Neural progenitor cell (in vitro differentiated cells): Measurements from ENCODE around the gene FAM24A. TPM values are rescaled to one million over a fixed set of nuclear protein-coding genes. Genes with fewer than 3 reads are reported as not detected.
"Not testable (repeated sequence)": the region's sequence is repeated elsewhere in the genome, so short reads cannot be mapped to it uniquely, and the experiment has no call there.

Experiments used
- DNase-seq: peaks from one replicate; pipeline ENCODE4 v3.0.0-alpha.2; 2016; ENCODE audit warnings: low spot score
- H2AFZ ChIP-seq: fragments of 200-600 bp; sonication (generic); replicated peaks from 2 replicates; pipeline ENCODE4 v1.6.1; 2016; ENCODE audit warnings: antibody characterized with exemption
- H3F3A ChIP-seq: fragments of 200-600 bp; sonication (generic); 2 replicates; pipeline ENCODE4 v1.6.1; 2016; ENCODE audit warnings: antibody characterized with exemption, low read depth
- H3K27ac ChIP-seq: fragments of 200-600 bp; sonication (generic); 2 replicates; pipeline ENCODE4 v1.5.1; 2016; ENCODE audit warnings: mild to moderate bottlenecking
- H3K27me3 ChIP-seq: fragments of 200-600 bp; sonication (generic); 2 replicates; pipeline ENCODE4 v1.6.1; 2016; ENCODE audit warnings: mild to moderate bottlenecking, moderate library complexity
- H3K36me3 ChIP-seq: fragments of 200-600 bp; sonication (generic); 2 replicates; pipeline ENCODE4 v1.5.1; 2016
- H3K4me1 ChIP-seq: fragments of 200-600 bp; sonication (generic); 2 replicates; pipeline ENCODE4 v1.6.1; 2016; ENCODE audit warnings: mixed run types
- H3K4me2 ChIP-seq: fragments of 200-600 bp; sonication (generic); 2 replicates; pipeline ENCODE4 v1.6.1; 2016
- H3K4me3 ChIP-seq: fragments of 200-600 bp; sonication (generic); 2 replicates; pipeline ENCODE4 v1.5.1; 2016
- H3K79me2 ChIP-seq: fragments of 200-600 bp; sonication (generic); 2 replicates; pipeline ENCODE4 v1.6.1; 2016; ENCODE audit warnings: low read depth
- H3K9ac ChIP-seq: fragments of 200-600 bp; sonication (generic); 2 replicates; pipeline ENCODE4 v1.6.1; 2016
- H3K9me3 ChIP-seq: fragments of 200-600 bp; sonication (generic); 2 replicates; pipeline ENCODE4 v1.5.1; 2016; ENCODE audit warnings: low read depth
- H4K20me1 ChIP-seq: fragments of 200-600 bp; sonication (generic); 2 replicates; pipeline ENCODE4 v1.6.1; 2016; ENCODE audit warnings: low read depth
- H3K27ac Mint-ChIP-seq: 3 replicates; pipeline ENCODE4 v1.8.0; 2021; ENCODE audit warnings: mixed read lengths
- H3K27me3 Mint-ChIP-seq: 2 replicates; pipeline ENCODE4 v1.8.0; 2022; ENCODE audit warnings: low read depth, mild to moderate bottlenecking, inconsistent platforms, moderate library complexity, mixed read lengths; ENCODE audit not compliant: insufficient read depth
- H3K36me3 Mint-ChIP-seq: 3 replicates; pipeline ENCODE4 v1.8.0; 2021; ENCODE audit warnings: mixed read lengths
- H3K4me1 Mint-ChIP-seq: 3 replicates; pipeline ENCODE4 v1.8.0; 2021; ENCODE audit warnings: mixed read lengths
- H3K4me3 Mint-ChIP-seq: 3 replicates; pipeline ENCODE4 v1.8.0; 2021; ENCODE audit warnings: mild to moderate bottlenecking, moderate library complexity, mixed read lengths
- H3K9me3 Mint-ChIP-seq: 3 replicates; pipeline ENCODE4 v1.8.0; 2020; ENCODE audit warnings: mixed read lengths
- EZH2 ChIP-seq: fragments of 200-600 bp; sonication (generic); IDR thresholded peaks from 2 replicates; pipeline ENCODE4 v1.6.1; 2017; ENCODE audit warnings: antibody characterized with exemption, mild to moderate bottlenecking, moderate library complexity
- EZH2phosphoT487 ChIP-seq: fragments of 200-600 bp; sonication (generic); IDR thresholded peaks from 2 replicates; pipeline ENCODE4 v1.6.1; 2017; ENCODE audit warnings: antibody characterized with exemption
- total RNA-seq: library from RNA; depleted of rRNA; stranded (reverse); fragments of >200 nt; gene quantifications from 2 replicates; pipeline ENCODE4 v1.2.3, GENCODE V29; 2015; ENCODE audit warnings: low replicate concordance
- TF ChIP-seq, protein P1 (sequence below): fragments of 200-600 bp; sonication (generic); IDR thresholded peaks from 2 replicates; pipeline ENCODE4 v1.5.1; 2017; ENCODE audit warnings: antibody characterized with exemption, mild to moderate bottlenecking

Gene FAM24A
- total RNA-seq, 1 donor from 2014 or later: not detected

DNA sequence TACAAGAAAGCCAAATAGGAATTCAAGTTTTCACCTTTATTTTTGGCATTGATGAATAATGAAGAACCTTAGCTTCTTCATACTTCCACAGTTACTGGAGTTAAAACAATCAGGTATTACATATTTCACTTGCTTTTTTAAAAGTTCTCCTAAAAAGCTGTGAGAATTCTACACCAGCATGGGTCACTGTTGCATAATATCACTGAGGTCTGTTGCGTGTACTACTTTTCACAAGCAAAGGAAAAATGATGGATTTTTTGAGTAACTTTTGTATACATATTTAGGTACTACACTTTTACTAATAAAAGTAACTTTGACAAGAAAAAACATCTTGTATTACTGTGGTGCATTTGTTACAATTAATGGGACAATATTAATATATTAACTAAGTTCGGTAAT, 46.2 kb upstream of the FAM24A start:
- Histone ChIP-seq H3K4me1 (no peaks in the 10 kb centered on the region), H3K36me3 (no peaks in the 10 kb centered on the region), H2AFZ (no peak overlapping the region), H3K79me2 (no peaks in the 10 kb centered on the region), H3K27ac (no peak overlapping the region), H4K20me1 (no peaks in the 10 kb centered on the region), H3K4me3 (no peak overlapping the region), H3K4me2 (no peak overlapping the region), H3K9me3 (peaks cover 5% of the 10 kb centered on the region), H3K27me3 (no peaks in the 10 kb centered on the region), H3F3A (no peaks in the 10 kb centered on the region), H3K9ac (no peak overlapping the region)
- DNase-seq: no peak
- Mint-ChIP-seq H3K4me1 (no peaks in the 10 kb centered on the region), H3K36me3 (no peaks in the 10 kb centered on the region), H3K27me3 (no peaks in the 10 kb centered on the region), H3K4me3 (no peak overlapping the region), H3K27ac (no peak overlapping the region), H3K9me3 (peaks cover 13% of the 10 kb centered on the region)
- TF ChIP-seq, protein P1, sequence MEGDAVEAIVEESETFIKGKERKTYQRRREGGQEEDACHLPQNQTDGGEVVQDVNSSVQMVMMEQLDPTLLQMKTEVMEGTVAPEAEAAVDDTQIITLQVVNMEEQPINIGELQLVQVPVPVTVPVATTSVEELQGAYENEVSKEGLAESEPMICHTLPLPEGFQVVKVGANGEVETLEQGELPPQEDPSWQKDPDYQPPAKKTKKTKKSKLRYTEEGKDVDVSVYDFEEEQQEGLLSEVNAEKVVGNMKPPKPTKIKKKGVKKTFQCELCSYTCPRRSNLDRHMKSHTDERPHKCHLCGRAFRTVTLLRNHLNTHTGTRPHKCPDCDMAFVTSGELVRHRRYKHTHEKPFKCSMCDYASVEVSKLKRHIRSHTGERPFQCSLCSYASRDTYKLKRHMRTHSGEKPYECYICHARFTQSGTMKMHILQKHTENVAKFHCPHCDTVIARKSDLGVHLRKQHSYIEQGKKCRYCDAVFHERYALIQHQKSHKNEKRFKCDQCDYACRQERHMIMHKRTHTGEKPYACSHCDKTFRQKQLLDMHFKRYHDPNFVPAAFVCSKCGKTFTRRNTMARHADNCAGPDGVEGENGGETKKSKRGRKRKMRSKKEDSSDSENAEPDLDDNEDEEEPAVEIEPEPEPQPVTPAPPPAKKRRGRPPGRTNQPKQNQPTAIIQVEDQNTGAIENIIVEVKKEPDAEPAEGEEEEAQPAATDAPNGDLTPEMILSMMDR: no peak
- no peak for TF ChIP-seq EZH2phosphoT487

DNA sequence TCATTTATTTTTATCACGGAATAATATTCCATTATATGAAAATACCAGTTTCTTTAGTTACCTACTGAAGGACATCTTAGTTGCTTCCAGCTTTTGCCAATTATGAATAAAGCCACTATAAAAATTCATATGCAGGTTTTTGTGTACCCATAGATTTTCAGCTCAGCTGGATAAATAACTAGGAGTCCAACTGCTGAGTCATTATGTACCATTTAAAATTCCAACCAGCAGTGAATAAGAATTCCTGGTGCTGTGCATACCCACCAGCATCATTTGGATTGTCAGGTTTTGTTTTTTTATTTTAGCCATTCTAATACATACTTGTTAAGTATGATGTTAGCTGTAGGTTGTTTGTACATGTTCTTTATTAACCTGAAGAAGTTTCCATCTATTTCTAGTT, 45.5 kb upstream of the FAM24A start:
- no peaks in the 10 kb centered on the region for H3K36me3 ChIP-seq
- H3K4me3 ChIP-seq: no peak overlapping the region
- H3K9ac ChIP-seq: no peak overlapping the region
- Mint-ChIP-seq H3K4me1 (no peaks in the 10 kb centered on the region), H3K27me3 (no peaks in the 10 kb centered on the region), H3K4me3 (no peak overlapping the region), H3K36me3 (no peaks in the 10 kb centered on the region), H3K9me3 (peaks cover 13% of the 10 kb centered on the region), H3K27ac (no peak overlapping the region)
- H3K9me3 ChIP-seq: peaks cover 5% of the 10 kb centered on the region
- no peaks in the 10 kb centered on the region for H4K20me1 ChIP-seq
- no peaks in the 10 kb centered on the region for H3K27me3 ChIP-seq
- DNase-seq: no peak
- H3K4me1 ChIP-seq: no peaks in the 10 kb centered on the region
- no peak overlapping the region for H3K4me2 ChIP-seq
- TF ChIP-seq EZH2: no peak
- TF ChIP-seq EZH2phosphoT487: no peak
- TF ChIP-seq, protein P1: no peak
- H3K79me2 ChIP-seq: no peaks in the 10 kb centered on the region
- H3K27ac ChIP-seq: no peak overlapping the region
- no peaks in the 10 kb centered on the region for H3F3A ChIP-seq
- no peak overlapping the region for H2AFZ ChIP-seq

DNA sequence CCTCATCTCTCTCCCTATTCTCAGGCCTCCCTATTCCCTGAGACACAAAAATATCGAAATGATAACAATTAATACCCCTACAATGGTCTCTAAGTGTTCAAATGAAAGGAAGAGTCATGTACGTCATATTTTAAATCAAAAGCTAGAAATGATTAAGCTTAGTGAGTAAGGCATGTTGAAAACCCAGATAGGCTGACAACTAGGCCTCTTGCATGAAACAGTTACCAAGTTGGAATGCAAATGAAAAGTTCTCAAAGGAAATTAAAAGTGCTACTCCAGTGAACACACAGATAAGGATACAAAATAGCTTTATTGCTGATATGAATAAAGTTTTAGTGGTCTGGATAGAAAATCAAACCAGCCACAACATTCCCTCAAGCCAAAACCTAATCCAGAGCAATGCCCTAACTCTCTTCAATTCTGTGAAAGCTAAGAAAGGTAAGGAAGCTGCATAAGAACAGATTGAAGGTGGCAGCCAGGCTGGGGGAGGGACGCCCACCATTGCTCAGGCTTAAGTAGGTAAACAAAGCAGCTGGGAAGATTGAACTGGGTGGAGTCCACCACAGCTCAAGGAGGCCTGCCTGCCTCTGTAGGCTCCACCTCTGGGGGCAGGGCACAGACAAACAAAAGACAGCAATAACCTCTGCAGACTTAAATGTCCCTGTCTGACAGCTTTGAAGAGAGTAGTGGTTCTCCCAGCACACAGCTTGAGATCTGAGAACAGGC, 43.5 kb upstream of the FAM24A start:
- H4K20me1 ChIP-seq, H3K27me3 Mint-ChIP-seq, H3K27ac ChIP-seq, H3K36me3 Mint-ChIP-seq, H2AFZ ChIP-seq, H3K4me2 ChIP-seq, H3F3A ChIP-seq, H3K27me3 ChIP-seq, H3K9me3 ChIP-seq, H3K27ac Mint-ChIP-seq, DNase-seq, H3K4me3 ChIP-seq, H3K9ac ChIP-seq, H3K4me1 Mint-ChIP-seq, H3K4me3 Mint-ChIP-seq, H3K79me2 ChIP-seq, H3K4me1 ChIP-seq, H3K36me3 ChIP-seq: not testable (repeated sequence)
- peaks cover 19% of the 10 kb centered on the region for H3K9me3 Mint-ChIP-seq

DNA sequence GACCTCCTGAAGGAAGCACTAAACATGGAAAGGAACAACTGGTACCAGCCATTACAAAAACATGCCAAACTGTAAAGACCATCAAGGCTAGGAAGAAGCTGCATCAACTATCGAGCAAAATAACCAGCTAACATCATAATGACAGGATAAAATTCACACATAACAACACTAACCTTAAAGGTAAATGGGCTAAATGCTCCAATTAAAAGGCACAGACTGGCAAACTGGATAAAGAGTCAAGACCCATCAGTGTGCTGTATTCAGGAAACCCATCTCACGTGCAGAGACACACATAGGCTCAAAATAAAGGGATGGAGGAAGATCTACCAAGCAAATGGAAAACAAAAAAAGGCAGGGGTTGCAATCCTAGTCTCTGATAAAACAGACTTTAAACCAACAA, 41.6 kb upstream of the FAM24A start:
- H2AFZ ChIP-seq, H3K4me3 ChIP-seq, H3K27ac Mint-ChIP-seq, H3K9ac ChIP-seq, H4K20me1 ChIP-seq, H3F3A ChIP-seq, H3K36me3 ChIP-seq, H3K27me3 Mint-ChIP-seq, H3K4me3 Mint-ChIP-seq, H3K4me2 ChIP-seq, H3K36me3 Mint-ChIP-seq, H3K27ac ChIP-seq, DNase-seq, H3K4me1 Mint-ChIP-seq, H3K9me3 ChIP-seq, H3K27me3 ChIP-seq, H3K79me2 ChIP-seq, H3K4me1 ChIP-seq: not testable (repeated sequence)
- H3K9me3 Mint-ChIP-seq: peaks cover 21% of the 10 kb centered on the region

DNA sequence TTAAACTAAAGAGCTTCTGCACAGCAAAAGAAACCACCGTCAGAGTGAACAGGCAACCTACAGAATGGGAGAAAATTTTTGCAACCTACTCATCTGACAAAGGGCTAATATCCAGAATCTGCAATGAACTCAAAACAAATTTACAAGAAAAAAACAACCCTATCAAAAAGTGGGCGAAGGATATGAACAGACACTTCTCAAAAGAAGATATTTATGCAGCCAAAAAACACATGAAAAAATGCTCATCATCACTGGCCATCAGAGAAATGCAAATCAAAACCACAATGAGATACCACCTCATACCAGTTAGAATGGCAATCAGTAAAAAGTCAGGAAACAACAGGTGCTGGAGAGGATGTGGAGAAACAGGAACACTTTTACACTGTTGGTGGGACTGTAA, 38.5 kb upstream of the FAM24A start:
- not testable (repeated sequence) for DNase-seq, H4K20me1 ChIP-seq, H3K9me3 ChIP-seq, H3K79me2 ChIP-seq, H3K36me3 ChIP-seq, H3K27me3 Mint-ChIP-seq, H3K27ac Mint-ChIP-seq, H3K4me3 ChIP-seq, H2AFZ ChIP-seq, H3K36me3 Mint-ChIP-seq, H3K27me3 ChIP-seq, H3K9ac ChIP-seq, H3K27ac ChIP-seq, H3K4me3 Mint-ChIP-seq, H3K4me2 ChIP-seq
- peaks cover 24% of the 10 kb centered on the region for H3K4me1 ChIP-seq
- Mint-ChIP-seq H3K4me1 (peaks cover 15% of the 10 kb centered on the region), H3K9me3 (peaks cover 16% of the 10 kb centered on the region)
- H3F3A ChIP-seq: peaks cover 26% of the 10 kb centered on the region
